NCI-H2081 treated with DMSO at 0.1 percent for 48 hours (cell line): ENCODE results near the gene ZNF57.
"Not testable (repeated sequence)": the region's sequence is repeated elsewhere in the genome, so short reads cannot be mapped to it uniquely, and the experiment has no call there.

Experiments used
- DNase-seq: peaks from one replicate; lab custom pipeline; 2025; lab: John Stamatoyannopoulos, UW

Gene ZNF57

DNA sequence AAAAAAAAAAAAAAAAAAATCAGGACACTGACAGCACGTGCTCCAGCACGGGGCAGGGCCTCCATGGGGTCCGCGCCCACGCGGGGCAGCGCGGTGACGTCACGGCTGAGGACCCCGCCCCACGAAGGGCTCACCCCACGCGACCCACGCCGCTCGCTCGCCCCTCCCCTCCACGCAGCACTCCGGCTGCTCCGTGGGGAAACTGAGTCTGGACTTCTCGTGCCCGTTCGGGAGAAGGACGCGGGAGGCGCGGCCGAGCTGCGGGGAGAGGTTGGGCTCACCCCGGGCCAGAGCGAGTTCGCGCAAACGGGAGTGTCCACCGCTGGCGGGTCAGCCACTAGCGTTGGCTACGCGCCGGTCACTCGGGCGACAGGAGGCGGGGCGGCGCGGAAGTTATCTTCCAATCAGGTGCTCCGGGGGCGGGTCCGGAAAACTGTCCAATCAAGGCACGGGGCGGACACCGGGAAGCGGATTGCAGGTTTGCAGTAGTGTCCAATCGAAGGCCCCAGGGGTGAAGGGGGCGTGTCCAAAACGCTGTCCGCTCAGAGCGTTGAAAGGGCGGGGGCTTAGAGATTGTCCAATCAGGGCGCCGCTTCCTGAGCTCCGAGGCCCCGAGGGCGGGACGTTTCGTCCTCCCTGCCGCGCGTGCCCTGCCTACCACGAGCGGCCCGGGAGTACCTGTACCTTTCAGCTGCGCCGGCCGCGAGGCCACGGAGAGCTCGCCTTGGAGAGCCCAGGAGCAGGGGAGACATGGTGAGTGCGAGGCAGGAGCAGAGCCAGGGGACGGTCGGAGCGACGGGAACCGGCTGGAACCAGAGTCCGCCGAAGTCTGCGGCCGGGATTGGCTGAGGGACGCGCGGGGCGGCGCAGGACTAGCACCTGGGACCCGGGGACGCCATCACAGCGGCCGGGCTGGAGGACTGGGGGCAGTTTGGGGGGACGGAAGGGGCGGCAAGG is at the start of gene ZNF57:
Gene ZNF57, plus strand, starts transcription at position 633 of the 957 bp plus-strand sequence. Its CDS starts 118 bp downstream, at position 751.
- peak; percentile 87 for DNase-seq

DNA sequence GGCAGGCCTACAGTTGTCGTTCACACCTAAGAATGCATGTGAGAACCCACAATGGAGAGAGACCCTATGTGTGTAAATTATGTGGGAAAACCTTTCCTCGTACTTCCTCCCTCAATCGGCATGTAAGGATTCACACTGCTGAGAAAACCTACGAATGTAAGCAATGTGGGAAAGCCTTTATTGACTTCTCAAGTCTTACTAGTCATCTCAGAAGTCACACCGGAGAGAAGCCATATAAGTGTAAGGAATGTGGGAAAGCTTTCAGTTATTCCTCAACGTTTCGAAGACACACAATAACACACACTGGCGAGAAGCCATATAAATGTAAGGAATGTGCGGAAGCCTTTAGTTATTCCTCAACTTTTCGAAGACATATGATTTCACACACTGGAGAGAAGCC is 48.1 kb upstream of the ZNF57 start:
- DNase-seq: no peak

DNA sequence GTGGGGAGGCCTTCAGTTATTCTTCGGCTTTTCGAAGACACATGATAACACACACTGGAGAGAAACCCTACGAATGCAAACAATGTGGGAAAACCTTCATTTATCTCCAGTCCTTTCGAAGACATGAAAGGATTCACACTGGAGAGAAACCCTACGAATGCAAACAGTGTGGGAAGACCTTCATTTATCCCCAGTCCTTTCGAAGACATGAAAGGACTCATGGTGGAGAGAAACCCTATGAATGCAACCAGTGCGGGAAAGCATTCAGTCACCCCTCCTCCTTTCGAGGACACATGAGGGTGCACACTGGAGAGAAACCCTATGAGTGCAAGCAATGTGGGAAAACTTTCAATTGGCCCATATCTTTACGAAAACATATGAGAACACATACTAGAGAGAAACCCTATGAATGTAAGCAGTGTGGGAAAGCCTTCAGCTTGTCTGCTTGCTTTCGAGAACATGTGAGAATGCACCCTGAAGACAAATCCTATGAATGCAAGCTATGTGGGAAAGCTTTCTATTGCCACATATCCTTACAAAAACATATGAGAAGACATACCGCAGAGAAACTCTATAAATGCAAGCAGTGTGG is 47.6 kb upstream of the ZNF57 start:
- no peak for DNase-seq

DNA sequence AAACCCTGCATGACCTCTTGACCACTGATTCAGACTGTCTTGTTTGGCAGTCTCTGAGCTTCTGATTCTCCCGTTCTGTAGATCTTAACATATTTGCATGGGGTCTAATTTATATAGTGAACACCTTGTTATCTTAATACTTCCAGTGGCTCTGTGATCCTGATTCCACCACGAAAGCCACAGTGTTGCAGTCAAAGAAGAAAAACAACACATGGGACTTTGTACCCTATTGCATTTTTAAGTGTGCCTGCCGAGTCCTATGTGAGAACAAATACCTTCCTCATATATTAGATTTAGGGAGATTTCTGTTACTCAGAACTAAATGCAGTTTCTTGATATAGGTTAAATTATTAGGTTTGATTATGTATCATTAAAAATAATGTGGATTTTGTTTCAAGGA is 45.9 kb upstream of the ZNF57 start:
- DNase-seq: no peak

DNA sequence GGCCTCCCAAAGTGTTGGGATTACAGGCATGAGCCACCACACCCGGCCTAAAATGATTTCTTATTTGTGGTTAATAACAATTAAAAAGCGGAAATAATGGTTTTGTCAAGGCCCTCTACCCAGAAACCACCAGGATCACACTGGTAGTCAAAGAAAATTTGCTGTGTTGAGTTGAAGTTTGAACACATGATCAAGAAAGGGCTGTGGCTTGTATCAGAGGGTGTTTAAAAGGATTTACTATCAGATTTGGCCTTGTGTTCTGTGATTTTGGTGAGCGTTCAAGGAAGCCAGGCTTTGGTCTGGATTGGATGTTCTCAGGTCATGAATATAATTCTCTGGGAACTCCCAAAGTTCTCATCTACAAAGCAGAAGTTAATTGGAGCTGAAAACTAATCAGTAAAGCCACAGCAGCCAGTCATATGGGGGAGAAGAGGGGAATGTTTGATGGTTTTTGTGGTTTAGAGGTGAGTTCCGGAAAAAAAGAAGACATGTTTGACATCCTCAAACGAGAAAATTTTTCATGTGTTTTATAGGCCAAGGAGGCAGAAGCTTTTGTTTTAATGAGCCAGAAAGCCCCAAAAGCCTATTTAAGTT is 44.2 kb upstream of the ZNF57 start:
- no peak for DNase-seq

DNA sequence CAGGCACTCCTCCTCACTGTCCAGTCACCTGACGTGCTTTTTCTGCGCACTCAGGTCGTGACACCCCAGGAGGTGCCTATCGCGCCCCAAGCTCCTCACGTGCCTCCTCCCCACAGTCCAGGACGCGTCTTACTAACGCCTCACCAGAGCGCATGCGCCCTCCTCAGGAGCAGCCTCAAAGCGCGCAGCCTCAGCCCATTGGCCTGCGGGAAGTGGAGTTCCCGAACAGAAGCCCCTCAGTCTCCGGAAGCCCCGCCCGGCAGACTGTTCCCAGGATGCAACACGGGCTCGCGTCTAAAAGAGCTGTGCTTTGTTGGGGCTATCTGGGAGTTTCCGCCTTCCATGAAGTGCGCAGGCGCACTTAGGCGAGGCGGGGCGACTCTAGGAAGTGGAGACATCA is 41.9 kb upstream of the ZNF57 start:
- no peak for DNase-seq

DNA sequence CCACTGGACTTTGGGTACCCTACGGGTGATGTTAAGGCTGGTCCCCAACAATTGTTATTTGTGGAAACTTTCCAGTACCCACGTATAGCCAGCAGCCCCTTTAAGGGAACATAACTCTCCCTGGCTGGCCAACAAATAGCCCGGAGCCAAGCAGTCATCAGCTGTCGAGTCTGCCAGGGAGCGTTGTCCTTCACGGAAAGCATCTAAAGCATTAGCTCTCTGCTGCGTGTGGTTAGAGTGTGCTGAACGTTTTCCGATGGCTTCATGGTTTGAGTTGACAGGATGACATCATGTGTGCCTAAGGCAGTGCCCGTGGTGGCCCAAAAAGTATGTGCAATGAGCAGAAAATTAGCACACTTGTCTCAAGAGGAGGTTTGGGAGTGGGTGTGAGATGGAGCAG is 36.9 kb upstream of the ZNF57 start:
- no peak for DNase-seq

DNA sequence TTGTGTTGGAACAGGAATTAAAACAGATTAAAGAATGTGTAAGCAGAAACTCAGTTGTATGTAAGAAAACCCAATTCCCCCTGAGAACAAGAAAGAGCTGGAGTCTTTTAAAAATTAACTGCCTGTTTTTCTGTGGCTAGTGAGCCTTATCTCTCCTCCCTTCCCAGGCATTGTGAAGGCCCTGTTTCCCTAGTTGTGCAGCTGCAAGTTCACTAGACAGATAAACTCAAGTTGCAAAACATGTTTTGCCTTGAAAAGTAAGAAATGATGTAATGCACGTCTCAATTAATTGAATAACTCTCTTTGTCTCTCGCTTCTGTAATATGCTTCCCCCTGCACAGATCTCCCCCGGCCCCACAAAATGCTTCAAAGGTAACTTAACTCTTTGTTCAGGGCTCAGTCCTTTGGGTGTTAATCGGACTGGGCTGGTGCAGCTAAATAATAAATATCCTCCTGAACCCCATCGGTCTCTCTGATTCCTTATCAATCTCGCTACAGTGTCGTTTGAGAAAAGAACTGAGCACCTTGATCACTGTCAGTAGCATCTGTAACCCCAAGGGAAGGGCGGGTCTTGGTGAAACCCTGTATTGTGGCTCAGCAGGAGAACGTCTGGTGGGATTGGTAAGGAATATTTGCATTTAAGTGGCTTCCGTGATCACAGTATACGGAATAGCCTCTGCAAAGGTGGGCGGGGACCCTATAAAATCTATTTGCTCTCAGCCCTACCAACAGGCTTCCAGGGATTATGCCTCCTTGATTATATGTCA is 35.2 kb upstream of the ZNF57 start:
- no peak for DNase-seq

DNA sequence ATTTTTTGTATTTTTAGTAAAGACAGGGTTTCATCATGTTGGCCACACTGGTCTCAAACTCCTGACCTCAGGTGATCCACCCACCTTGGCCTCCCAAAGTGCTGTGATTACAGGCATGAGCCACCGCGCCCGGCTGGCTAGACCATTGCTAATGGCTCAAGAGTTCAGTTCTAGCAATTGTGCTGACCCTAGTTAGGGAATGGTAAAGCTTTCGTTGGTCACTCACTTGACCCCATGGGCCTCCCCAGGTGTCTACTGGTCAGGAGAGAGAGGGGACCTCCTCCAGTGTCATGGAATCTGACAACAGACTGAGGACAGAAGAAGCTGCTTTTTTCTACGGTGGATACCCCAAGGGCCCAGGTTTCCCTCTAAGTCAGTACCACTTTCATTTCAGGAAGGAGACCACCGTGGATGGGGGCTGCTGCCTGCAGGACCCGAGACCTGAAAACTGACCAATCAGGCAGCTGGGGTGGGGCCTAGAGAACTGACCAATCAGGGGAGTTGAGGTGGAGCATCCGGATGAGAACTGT is 34.2 kb upstream of the ZNF57 start:
- no peak for DNase-seq

DNA sequence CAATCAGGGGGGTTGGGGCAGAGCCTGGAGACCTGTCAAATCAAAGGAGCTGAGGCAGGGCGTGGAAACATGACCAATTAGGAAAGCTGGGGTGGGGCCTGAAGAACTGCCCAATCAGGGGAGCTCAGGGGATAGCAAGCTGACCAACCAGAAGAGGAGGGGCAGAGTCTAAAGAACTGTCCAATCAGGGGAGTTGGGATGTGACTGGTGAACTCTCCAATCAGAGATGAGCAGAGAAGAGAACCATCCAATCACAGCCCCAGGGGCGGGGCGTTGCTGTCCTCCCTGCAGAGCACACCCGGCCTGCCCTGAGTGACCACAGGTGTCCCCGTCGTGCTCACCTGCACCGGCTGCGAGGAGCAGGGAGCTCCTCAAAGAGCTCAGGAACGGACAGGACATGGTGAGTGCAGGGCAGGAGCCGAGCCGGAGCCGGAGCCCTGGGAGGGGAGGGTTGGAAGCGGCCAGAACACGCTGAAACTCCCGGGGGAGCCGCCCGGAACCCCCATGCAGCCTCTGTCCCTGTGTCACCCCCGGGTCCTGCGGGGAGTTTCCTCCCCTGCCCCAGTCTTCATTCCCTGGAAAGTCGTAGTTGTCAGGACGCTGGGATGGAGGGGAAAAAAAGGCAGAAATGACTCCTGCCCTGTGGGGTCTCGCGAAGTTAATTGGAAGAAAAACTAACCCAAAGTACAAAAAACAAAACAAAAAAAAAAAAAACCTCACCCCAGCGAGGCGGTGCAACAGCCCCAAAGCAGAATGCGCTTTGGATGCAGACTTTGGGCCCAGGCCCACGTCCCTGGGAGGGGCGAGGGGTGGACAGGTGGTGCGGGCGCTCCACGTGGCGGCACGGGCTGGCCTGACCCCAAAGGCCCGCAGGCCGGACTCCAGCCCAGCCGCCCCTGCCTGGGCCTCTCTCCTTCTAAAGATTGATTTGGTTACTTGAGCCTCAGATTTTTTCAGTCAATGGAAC is 33.4 kb upstream of the ZNF57 start, which contains the start of gene ZNF556:
Gene ZNF556, plus strand, starts transcription at position 311 of the 967 bp plus-strand sequence. Its CDS starts 87 bp downstream, at position 398.
- DNase-seq: no peak

DNA sequence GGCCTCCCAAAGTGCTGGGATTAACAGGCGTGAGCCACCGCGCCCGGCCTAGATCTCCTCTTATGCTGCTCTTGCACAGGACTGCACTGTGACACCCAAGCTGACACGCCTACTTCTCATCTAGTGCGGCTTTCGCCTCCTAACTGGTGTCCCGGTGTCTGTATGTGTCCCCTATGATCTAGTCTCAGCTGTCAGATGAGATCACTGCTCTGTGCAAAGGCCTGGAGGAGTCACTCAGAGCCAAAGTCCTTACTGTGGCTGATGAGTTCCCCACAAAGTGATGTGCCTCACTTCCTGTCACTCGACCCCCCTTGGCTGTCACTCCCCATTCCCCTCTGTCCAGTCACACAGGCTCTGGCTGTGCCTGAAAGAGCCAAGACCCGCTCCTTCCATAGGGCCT is 31.1 kb upstream of the ZNF57 start:
- no peak for DNase-seq

DNA sequence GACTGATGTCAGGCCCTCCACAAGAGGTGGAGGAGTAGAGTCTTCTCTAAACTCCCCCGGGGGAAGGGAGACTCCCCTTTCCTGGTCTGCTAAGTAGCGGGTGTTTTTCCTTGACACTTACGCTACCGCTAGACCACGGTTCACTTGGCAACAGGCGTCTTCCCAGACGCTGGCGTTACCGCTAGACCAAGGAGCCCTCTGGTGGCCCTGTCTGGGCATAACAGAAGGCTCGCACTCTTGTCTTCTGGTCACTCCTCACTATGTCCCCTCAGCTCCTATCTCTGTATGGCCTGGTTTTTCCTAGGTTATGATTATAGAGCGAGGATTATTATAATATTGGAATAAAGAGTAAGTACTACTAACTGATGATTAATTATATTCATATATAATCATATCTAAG is 28.6 kb upstream of the ZNF57 start:
- DNase-seq: not testable (repeated sequence)

DNA sequence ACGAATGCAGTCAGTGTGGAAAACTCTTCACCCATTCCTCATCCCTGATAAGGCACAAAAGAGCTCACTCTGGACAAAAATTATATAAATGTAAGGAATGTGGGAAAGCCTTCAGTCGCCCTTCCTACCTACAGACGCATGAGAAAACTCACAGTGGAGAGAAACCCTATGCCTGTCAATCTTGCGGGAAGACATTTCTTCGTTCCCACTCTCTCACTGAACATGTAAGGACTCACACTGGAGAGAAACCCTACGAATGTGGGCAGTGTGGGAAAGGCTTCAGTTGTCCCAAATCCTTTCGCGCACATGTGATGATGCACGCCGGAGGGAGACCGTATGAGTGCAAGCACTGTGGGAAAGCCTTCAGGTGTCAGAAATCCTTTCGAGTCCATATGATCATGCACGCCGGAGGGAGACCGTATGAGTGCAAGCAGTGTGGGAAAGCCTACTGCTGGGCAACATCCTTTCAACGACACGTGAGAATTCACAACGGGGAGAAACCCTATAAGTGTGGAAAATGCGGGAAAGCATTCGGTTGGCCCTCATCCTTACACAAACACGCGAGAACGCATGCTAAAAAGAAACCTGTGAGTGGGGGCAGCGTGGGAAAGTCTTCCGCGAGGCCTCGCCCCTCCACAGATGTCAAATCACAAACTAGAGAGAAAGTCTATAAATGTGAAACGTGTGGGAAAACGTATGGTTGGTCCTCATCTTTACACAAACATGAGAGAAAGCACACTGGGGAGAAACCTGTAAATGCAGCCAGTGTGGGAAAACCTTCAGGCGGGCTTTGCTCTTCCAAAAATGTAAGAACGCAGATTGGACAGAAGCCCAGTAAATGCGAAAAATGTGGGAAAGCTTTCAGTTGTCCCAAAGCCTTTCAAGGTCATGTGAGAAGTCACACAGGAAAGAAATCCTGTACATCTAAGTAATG is 23.1 kb upstream of the ZNF57 start:
- DNase-seq: no peak

DNA sequence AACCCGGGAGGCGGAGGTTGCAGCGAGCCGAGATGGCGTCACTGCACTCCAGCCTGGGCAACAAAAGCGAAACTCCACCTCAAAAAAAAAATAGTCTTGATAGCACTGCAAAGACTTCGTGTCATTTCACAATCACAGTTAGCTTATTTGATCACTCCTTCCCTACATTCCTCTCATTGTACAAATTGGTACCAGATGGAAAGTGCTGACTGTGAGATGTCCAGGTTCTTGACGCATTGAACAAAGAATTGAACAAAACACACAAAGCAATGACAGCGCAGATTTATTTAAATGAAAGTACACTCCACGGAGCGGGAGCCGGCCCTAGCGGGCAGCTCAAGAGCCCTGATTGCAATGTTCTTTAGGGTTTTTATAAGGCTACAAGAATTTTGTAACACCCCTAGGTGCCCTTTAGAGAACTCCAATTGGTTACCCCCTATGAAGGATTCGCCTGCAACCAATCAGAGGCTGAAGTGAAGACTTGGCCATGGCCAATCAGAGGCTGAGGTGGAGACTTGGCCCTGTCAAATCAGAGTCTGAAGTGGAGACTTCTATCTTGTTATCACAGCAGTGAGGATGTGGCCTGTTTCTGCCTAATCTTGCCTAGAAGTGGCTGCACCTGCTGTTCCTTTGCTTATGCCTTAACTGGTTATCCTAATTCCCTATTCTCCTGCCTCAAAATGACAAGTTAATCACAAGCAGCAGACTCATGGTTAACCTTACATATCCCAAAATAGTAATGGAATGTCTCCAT is 16.9 kb upstream of the ZNF57 start:
- no peak for DNase-seq

DNA sequence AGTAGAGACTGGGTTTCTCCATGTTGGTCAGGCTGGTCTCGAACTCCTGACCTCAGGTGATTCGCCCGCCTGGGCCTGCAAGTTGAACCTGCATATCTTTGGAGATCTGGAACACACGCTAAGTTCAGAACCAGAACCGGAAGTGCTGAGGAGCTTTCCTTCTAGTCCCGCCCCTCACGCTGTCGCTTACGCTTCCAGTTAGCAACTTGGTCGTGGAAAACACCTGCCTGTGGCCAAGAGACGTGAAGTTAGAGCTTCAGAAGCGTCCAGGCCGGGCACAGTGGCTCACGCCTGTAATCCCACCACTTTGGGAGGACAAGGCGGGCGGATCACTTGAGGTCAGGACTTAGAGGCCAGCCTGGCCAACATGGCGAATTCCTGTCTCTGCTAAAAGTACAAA is 15.0 kb upstream of the ZNF57 start:
- DNase-seq: no peak

DNA sequence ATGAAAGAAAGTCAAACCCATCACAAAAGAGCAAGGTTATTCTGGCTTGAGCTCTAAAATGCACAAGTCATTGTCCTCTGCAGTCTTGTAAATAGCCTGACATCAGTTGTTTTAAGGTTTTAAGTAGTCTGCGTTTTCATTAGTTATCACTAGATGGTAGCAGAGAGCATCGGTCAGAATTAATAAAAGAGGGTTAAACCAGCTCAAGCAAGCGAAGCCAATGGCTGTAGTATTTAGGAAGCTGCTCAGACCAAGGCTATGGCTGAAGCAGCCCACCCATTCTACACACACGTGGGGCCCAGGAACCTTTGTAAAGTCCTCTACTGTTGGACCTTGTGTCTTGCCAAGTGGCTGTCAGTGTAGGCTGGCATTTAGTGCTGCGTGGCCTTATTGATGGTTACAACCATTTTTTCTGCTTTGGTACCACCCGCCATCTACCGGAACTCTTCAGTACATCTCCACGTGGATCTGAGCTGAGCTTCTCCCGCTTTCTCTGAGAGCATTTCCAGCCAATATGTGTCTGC is 13.3 kb upstream of the ZNF57 start:
- peak; percentile 66 for DNase-seq

DNA sequence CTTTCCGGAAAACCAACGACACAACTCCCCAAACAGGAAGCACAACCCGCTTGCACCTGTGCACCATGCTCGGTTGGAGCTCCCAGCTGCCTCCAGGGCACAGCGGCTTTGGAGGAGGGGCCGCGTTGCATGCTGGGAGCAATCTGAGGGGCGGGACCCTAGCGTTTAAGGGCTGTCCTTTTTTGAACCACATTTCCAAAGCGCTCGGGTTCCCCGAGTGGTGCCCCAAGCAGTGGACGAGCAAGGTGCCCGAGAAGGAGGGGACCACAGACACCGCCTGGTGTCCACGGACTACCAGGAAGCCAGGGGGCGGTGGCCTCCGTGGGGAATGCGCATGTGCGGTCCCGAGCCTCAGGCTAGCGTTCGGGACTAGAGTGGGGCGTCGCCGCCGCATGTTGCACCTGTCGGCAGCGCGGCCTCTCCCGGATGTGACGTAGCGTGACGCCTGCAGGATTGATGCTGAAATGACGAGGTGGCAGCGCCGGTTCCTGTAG is 11.9 kb upstream of the ZNF57 start:
- no peak for DNase-seq

DNA sequence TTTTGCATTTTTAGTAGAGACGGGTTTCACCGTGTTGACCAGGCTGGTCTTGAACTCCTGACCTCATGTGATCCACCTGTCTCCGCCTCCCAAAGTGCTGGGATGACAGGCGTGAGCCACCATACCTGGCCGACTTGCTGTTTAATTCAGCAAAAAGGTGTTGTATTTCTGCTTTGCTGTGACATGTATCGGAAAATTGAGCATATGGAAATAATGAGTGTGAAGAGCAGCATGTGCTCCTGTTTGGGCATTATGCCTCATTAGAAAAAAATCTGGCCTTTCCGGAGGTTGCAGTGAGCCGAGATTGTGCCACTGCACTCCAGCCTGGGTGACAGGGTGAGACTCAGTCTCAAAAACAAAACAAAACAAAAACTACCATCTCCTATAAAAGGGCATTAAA is 10.2 kb upstream of the ZNF57 start:
- not testable (repeated sequence) for DNase-seq
